ENCODE data around the gene EMD. TPM values are rescaled to one million over a fixed set of nuclear protein-coding genes. Genes with fewer than 3 reads are reported as not detected.
"Not testable (repeated sequence)": the region's sequence is repeated elsewhere in the genome, so short reads cannot be mapped to it uniquely, and the experiment has no call there.

The EMD gene
- total and polyA plus RNA-seq, 12 donors = 47.8 to 170 (median 59.6) TPM

DNA sequence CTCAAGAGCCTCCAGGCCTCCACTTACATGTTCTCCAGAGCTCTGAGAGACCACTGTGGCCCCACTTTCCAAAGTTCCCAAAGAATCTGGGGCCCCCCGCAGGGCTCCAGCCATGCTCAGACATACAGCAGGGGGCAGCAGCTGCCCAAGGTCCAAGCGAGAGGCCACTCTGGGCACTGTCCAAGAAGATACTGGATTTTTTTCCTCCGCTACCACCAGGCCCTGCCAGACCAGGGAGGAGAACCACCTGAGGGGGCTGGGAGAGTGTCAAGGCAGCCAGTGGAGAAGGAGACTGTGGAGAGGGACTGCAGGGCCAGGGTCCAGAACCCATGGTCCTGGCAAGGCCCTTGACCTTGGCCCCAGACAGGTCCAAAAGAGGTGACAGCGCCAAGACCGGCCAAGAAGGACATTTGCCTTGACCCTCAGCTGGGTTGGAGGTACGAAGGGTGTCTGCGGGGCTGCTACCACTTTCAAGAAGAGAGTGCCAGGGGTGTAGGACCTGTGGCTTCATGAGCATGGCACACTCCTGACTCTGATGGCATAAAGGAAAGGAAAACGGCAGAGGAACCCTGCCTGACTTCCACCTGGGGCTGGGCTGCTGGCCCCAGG, 5.3 kb downstream of the EMD start:
- no peaks in the 10 kb centered on the region for H3K9me3 ChIP-seq
- ATAC-seq (peak in 2 of 8 donors; percentile 28 to 29), DNase-seq (peak in 1 of 2 donors; percentile 20)
- TF ChIP-seq, protein P1, sequence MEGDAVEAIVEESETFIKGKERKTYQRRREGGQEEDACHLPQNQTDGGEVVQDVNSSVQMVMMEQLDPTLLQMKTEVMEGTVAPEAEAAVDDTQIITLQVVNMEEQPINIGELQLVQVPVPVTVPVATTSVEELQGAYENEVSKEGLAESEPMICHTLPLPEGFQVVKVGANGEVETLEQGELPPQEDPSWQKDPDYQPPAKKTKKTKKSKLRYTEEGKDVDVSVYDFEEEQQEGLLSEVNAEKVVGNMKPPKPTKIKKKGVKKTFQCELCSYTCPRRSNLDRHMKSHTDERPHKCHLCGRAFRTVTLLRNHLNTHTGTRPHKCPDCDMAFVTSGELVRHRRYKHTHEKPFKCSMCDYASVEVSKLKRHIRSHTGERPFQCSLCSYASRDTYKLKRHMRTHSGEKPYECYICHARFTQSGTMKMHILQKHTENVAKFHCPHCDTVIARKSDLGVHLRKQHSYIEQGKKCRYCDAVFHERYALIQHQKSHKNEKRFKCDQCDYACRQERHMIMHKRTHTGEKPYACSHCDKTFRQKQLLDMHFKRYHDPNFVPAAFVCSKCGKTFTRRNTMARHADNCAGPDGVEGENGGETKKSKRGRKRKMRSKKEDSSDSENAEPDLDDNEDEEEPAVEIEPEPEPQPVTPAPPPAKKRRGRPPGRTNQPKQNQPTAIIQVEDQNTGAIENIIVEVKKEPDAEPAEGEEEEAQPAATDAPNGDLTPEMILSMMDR (IDR thresholded peaks at IDR 0.05) = peak in 8 of 9 donors; percentile 15 to 64 (median 51)
- H3K27me3 ChIP-seq = no peaks in the 10 kb centered on the region
- WGBS, 2 donors = 41 to 55% methylated on average over 8 of the region's 8 CpGs
- H3K36me3 ChIP-seq = peaks cover 0 to 20% (median 0%) of the 10 kb centered on the region in 9 donors
- peaks cover 0 to 23% (median 11%) of the 10 kb centered on the region in 9 donors for H3K4me1 ChIP-seq
- intact Hi-C loops (cut with DNase I) = no loop called here
- no peak overlapping the region for H3K27ac ChIP-seq
- no peak overlapping the region for H3K4me3 ChIP-seq

GRCh38 chrX:154388094-154388493, 9.0 kb downstream of the EMD start:
- WGBS, 2 donors = no CpG with 5 or more reads among the region's 20 CpGs
- H3K4me3 ChIP-seq; H3K36me3 ChIP-seq; H3K27ac ChIP-seq; DNase-seq; H3K9me3 ChIP-seq; intact Hi-C loops (cut with DNase I); H3K27me3 ChIP-seq: not testable (repeated sequence)
- ATAC-seq = peak; percentile 6 to 58 (median 35)
- H3K4me1 ChIP-seq = peaks cover 0 to 11% (median 4%) of the 10 kb centered on the region in 9 donors

- WGBS, 2 donors = no CpG with 5 or more reads among the region's 16 CpGs
- peaks cover 0 to 10% (median 4%) of the 10 kb centered on the region in 9 donors for H3K4me1 ChIP-seq
- DNase-seq; H3K36me3 ChIP-seq; H3K4me3 ChIP-seq; H3K27ac ChIP-seq; H3K27me3 ChIP-seq; intact Hi-C loops (cut with DNase I); H3K9me3 ChIP-seq: not testable (repeated sequence)
- peak in 5 of 8 donors; percentile 2 to 26 (median 11) for ATAC-seq
Observed at GRCh38 chrX:154388649-154389048, 9.6 kb downstream of the EMD start.

GRCh38 chrX:154389812-154390747, 11.0 kb downstream of the EMD start:
- H3K36me3 ChIP-seq, DNase-seq, H3K9me3 ChIP-seq, H3K27me3 ChIP-seq, H3K4me1 ChIP-seq: not testable (repeated sequence)
- ATAC-seq = peak; percentile 82 to 93 (median 88)
- Histone ChIP-seq H3K27ac (peak overlapping the region in 8 of 10 donors; percentile 53 to 82 (median 72)), H3K4me3 (peak overlapping the region in 5 of 10 donors; percentile 12 to 42 (median 31))
- 0% methylated on average over 2 to 10 of the region's 121 CpGs for WGBS, 2 donors
- intact Hi-C loops (cut with DNase I) = loop anchor here in 1 of 10 donors (10.0 kb wide), 1 partner anchor 125 kb away; the partner anchor contains the start of gene FAM3A
- TF ChIP-seq, protein P1 (IDR thresholded peaks at IDR 0.05) = peak in 1 of 9 donors; percentile 17

GRCh38 chrX:154396363-154396762, 17.3 kb downstream of the EMD start:
- Histone ChIP-seq H3K4me1 (peaks cover 0 to 23% (median 15%) of the 10 kb centered on the region in 9 donors), H3K4me3 (peak overlapping the region in 3 of 10 donors; percentile 72 to 97 (median 84)), H3K27ac (peak overlapping the region in 4 of 10 donors; percentile 97 to 99 (median 98)), H3K9me3 (peaks cover 0 to 10% (median 0%) of the 10 kb centered on the region in 11 donors), H3K36me3 (peaks cover 0 to 26% (median 12%) of the 10 kb centered on the region in 9 donors)
- not testable (repeated sequence) for H3K27me3 ChIP-seq, DNase-seq, ATAC-seq
- intact Hi-C loops (cut with DNase I) = loop anchor here in 3 of 10 donors (5.0 to 10.0 kb wide), 3 partner anchors 118 to 1584 kb away; partner anchors contain the start of gene FAM3A (in 1 of the 3)
- 93 to 96% methylated on average over 14 to 15 of the region's 17 CpGs for WGBS, 2 donors
